CD14-positive monocyte (primary cell): ENCODE data around the gene AGFG2. TPM values are rescaled to one million over a fixed set of nuclear protein-coding genes. Genes with fewer than 3 reads are reported as not detected.

Experiments
- DNase-seq, 3 donors: peaks; one replicate each; pipeline ENCODE4 v3.0.0-alpha.2; 2011 to 2022
- H2AFZ ChIP-seq: 2 replicates; pipeline ENCODE4 v1.6.0; 2012; ENCODE audit warnings: mild to moderate bottlenecking, low read depth, low read length, inconsistent platforms; ENCODE audit not compliant: insufficient read depth, poor library complexity, severe bottlenecking
- H3K27ac ChIP-seq, 2 donors: 1 replicate in 1 of 2; 2 replicates in 1 of 2; pipeline ENCODE4 v1.5.1; 2012 to 2013; ENCODE audit warnings: low read length in 2 of 2, control low read depth in 1 of 2, inconsistent platforms in 1 of 2, low read depth in 1 of 2, mild to moderate bottlenecking in 1 of 2
- H3K27me3 ChIP-seq, 2 donors: one replicate each; pipeline versions ENCODE4 v1.6.0 to v1.6.1; 2011 to 2013; ENCODE audit warnings: low read length in 2 of 2; ENCODE audit not compliant: control insufficient read depth in 2 of 2, insufficient read depth in 2 of 2
- H3K36me3 ChIP-seq, 2 donors: replicated peaks in 1 of 2; 1 replicate in 1 of 2; 2 replicates in 1 of 2; pipeline versions ENCODE4 v1.5.1 to v1.6.1; 2012 to 2013; ENCODE audit warnings: low read length in 2 of 2, control low read depth in 1 of 2, inconsistent platforms in 1 of 2, mild to moderate bottlenecking in 1 of 2; ENCODE audit not compliant: insufficient read depth in 2 of 2, control insufficient read depth in 1 of 2
- H3K4me1 ChIP-seq, 2 donors: 1 replicate in 1 of 2; 2 replicates in 1 of 2; pipeline versions ENCODE4 v1.5.1 to v1.6.1; 2012 to 2013; ENCODE audit warnings: low read length in 2 of 2, control low read depth in 1 of 2, inconsistent platforms in 1 of 2, mild to moderate bottlenecking in 1 of 2, moderate library complexity in 1 of 2; ENCODE audit not compliant: insufficient read depth in 2 of 2, control insufficient read depth in 1 of 2
- H3K4me2 ChIP-seq: replicated peaks from 2 replicates; pipeline ENCODE3; 2012; ENCODE audit warnings: low read length, moderate library complexity, mild to moderate bottlenecking; ENCODE audit not compliant: poor library complexity, severe bottlenecking; ENCODE audit errors: extremely low read depth
- H3K4me3 ChIP-seq, 3 experiments: fragments of 200-600 bp in 1 of 3; sonication (generic) in 1 of 3; replicated peaks in 1 of 3; 1 replicate in 2 of 3; 2 replicates in 1 of 3; pipeline ENCODE4 v1.5.1; 2011 to 2013; ENCODE audit warnings: low read length in 3 of 3, mild to moderate bottlenecking in 3 of 3, control low read depth in 2 of 3, low read depth in 2 of 3, inconsistent platforms in 1 of 3, moderate library complexity in 1 of 3
- H3K79me2 ChIP-seq: 2 replicates; pipeline ENCODE4 v1.6.0; 2012; ENCODE audit warnings: mild to moderate bottlenecking, control low read depth, inconsistent platforms, low read length, moderate library complexity; ENCODE audit not compliant: insufficient read depth
- H3K9ac ChIP-seq: 2 replicates; pipeline ENCODE4 v1.6.0; 2017; ENCODE audit warnings: low read length, mild to moderate bottlenecking; ENCODE audit not compliant: insufficient read depth, poor library complexity, severe bottlenecking
- H3K9me3 ChIP-seq, 2 donors: replicated peaks in 1 of 2; 1 replicate in 1 of 2; 2 replicates in 1 of 2; pipeline versions ENCODE4 v1.5.1 to v1.6.1; 2012 to 2013; ENCODE audit warnings: low read length in 2 of 2, control low read depth in 1 of 2; ENCODE audit not compliant: control insufficient read depth in 1 of 2, insufficient read depth in 1 of 2
- H4K20me1 ChIP-seq: 2 replicates; pipeline ENCODE4 v1.6.0; 2012; ENCODE audit warnings: mild to moderate bottlenecking, low read length, control low read depth, moderate library complexity; ENCODE audit not compliant: insufficient read depth
- H3K27ac Mint-ChIP-seq, 7 donors: one replicate each; pipeline ENCODE4 v1.8.0; 2020; ENCODE audit warnings: mild to moderate bottlenecking in 7 of 7, mixed read lengths in 7 of 7, moderate library complexity in 6 of 7, inconsistent platforms in 2 of 7
- H3K27me3 Mint-ChIP-seq, 3 donors: one replicate each; pipeline ENCODE4 v1.8.0; 2021 to 2022; ENCODE audit warnings: low read depth in 3 of 3, mild to moderate bottlenecking in 3 of 3, mixed read lengths in 3 of 3, moderate library complexity in 3 of 3, inconsistent platforms in 1 of 3
- H3K36me3 Mint-ChIP-seq, 2 donors: one replicate each; pipeline ENCODE4 v1.8.0; 2020; ENCODE audit warnings: mixed read lengths in 2 of 2, inconsistent platforms in 1 of 2, mild to moderate bottlenecking in 1 of 2
- H3K4me1 Mint-ChIP-seq: one replicate; pipeline ENCODE4 v1.8.0; 2020; ENCODE audit warnings: mild to moderate bottlenecking, mixed read lengths
- H3K4me3 Mint-ChIP-seq, 2 donors: one replicate each; pipeline ENCODE4 v1.8.0; 2020; ENCODE audit warnings: mild to moderate bottlenecking in 2 of 2, mixed read lengths in 2 of 2, moderate library complexity in 1 of 2
- H3K9me3 Mint-ChIP-seq, 7 donors: one replicate each; pipeline ENCODE4 v1.8.0; 2020 to 2022; ENCODE audit warnings: mixed read lengths in 7 of 7, mild to moderate bottlenecking in 6 of 7, moderate library complexity in 6 of 7, inconsistent platforms in 2 of 7
- CTCF ChIP-seq: fragments of 200-600 bp; IDR thresholded peaks from one replicate; pipeline ENCODE4 v1.8.0; 2022; ENCODE audit warnings: antibody characterized with exemption, mild to moderate bottlenecking
- WGBS: methylation state at CpG from one replicate; pipeline ENCODE4 v1.1.5; 2013; ENCODE audit warnings: missing lambda C conversion rate; ENCODE audit not compliant: insufficient coverage; 5-methylcytosine and 5-hydroxymethylcytosine counted together
- intact Hi-C, 2 donors: fragments of 100-400 bp; cut with micrococcal nuclease; formaldehyde crosslinking; loops; one replicate each; pipeline versions ENCODE4 v1.15.0 to v1.15.1; 2023
- polyA plus RNA-seq, 3 donors: library from polyadenylated mRNA; depleted of rRNA in 1 of 3; unstranded in 2 of 3; stranded (reverse) in 1 of 3; fragments of 300-500 nt in 2 of 3; fragments of >200 nt in 1 of 3; fragmentation: Illumina TruSeq in 2 of 3; gene quantifications; 1 replicate in 2 of 3; 2 replicates in 1 of 3; pipeline ENCODE4 v1.2.3, GENCODE V29; 2012 to 2021

AGFG2 gene
- polyA plus RNA-seq, 3 donors = 1.3 to 1.8 (median 1.8) TPM

GRCh38 chr7:100584054-100584682, 45.2 kb downstream of the AGFG2 start:
- peaks cover 41% of the 10 kb centered on the region for H3K4me1 Mint-ChIP-seq
- H3K27me3 Mint-ChIP-seq = peaks cover under 1 to 5% (median 2%) of the 10 kb centered on the region in 3 donors
- Histone ChIP-seq H3K36me3 (peaks cover 32 to 35% of the 10 kb centered on the region in 2 donors), H3K9ac (peak overlapping the region; percentile 84), H3K27ac (peak overlapping the region; percentile 84 to 88), H3K4me2 (peak overlapping the region; percentile 93), H3K4me3 (peak overlapping the region; percentile 77 to 100 (median 93)), H3K27me3 (no peaks in the 10 kb centered on the region), H3K4me1 (peaks cover 34 to 53% of the 10 kb centered on the region in 2 donors), H4K20me1 (peaks cover 62% of the 10 kb centered on the region), H3K9me3 (no peaks in the 10 kb centered on the region), H2AFZ (peak overlapping the region; percentile 83), H3K79me2 (peaks cover 58% of the 10 kb centered on the region)
- TF ChIP-seq CTCF = no peak
- peak; percentile 8 to 64 (median 61) for DNase-seq
- peaks cover 0 to 3% (median 0%) of the 10 kb centered on the region in 7 donors for H3K9me3 Mint-ChIP-seq
- peak overlapping the region; percentile 93 to 98 (median 98) for H3K27ac Mint-ChIP-seq
- peak overlapping the region; percentile 93 to 99 for H3K4me3 Mint-ChIP-seq
- intact Hi-C loops = loop anchor here in 1 of 2 donors (10.0 kb wide), 1 partner anchor 661 kb away; the partner anchor contains the start of gene FIS1
- WGBS = 0% methylated on average over 7 of the region's 15 CpGs
- peaks cover under 1 to 5% of the 10 kb centered on the region in 2 donors for H3K36me3 Mint-ChIP-seq

GRCh38 chr7:100584683-100585510, 45.9 kb downstream of the AGFG2 start:
- peaks cover 0 to 5% of the 10 kb centered on the region in 2 donors for H3K36me3 Mint-ChIP-seq
- 2% methylated on average over 11 of the region's 20 CpGs for WGBS
- Histone ChIP-seq H2AFZ (no peak overlapping the region), H3K4me3 (peak overlapping the region; percentile 77 to 100 (median 93)), H3K79me2 (peaks cover 54% of the 10 kb centered on the region), H3K9ac (peak overlapping the region; percentile 84), H3K4me2 (peak overlapping the region; percentile 93), H3K9me3 (no peaks in the 10 kb centered on the region), H3K27ac (peak overlapping the region; percentile 84 to 88), H3K36me3 (peaks cover 27 to 28% of the 10 kb centered on the region in 2 donors), H4K20me1 (peaks cover 55% of the 10 kb centered on the region), H3K4me1 (peaks cover 36 to 53% of the 10 kb centered on the region in 2 donors), H3K27me3 (peaks cover 0 to 5% of the 10 kb centered on the region in 2 donors)
- DNase-seq = peak in 1 of 3 donors; percentile 37
- no peak for TF ChIP-seq CTCF
- H3K4me3 Mint-ChIP-seq = peak overlapping the region; percentile 93 to 99
- peaks cover 6 to 8% (median 7%) of the 10 kb centered on the region in 3 donors for H3K27me3 Mint-ChIP-seq
- H3K4me1 Mint-ChIP-seq = peaks cover 41% of the 10 kb centered on the region
- peaks cover 0 to 2% (median 0%) of the 10 kb centered on the region in 7 donors for H3K9me3 Mint-ChIP-seq
- peak overlapping the region; percentile 93 to 98 (median 98) for H3K27ac Mint-ChIP-seq
- intact Hi-C loops = loop anchor here in 1 of 2 donors (5.0 to 10.0 kb wide), 2 partner anchors 48 to 660 kb away; partner anchors contain the start of genes AGFG2 and FIS1
